AG09319 (cell line): ENCODE measurements around the gene MRPL45.
A peak's percentile ranks its signal among the peaks of the same experiment; 100 is the strongest.

ENCODE experiments used
- DNase-seq: peaks from one replicate; pipeline ENCODE4 v3.0.0-alpha.2; 2010; ENCODE audit warnings: low read depth; ENCODE audit errors: extremely low read depth
- TF ChIP-seq, protein P1 (sequence below): IDR thresholded peaks from 2 replicates; pipeline ENCODE4 v1.5.1; 2011; ENCODE audit warnings: low read depth, mild to moderate bottlenecking, inconsistent platforms, low read length, moderate library complexity

MRPL45 gene

GRCh38 chr17:38330941-38331411 is 34.0 kb downstream of the MRPL45 start:
- no peak for DNase-seq
- TF ChIP-seq, protein P1, sequence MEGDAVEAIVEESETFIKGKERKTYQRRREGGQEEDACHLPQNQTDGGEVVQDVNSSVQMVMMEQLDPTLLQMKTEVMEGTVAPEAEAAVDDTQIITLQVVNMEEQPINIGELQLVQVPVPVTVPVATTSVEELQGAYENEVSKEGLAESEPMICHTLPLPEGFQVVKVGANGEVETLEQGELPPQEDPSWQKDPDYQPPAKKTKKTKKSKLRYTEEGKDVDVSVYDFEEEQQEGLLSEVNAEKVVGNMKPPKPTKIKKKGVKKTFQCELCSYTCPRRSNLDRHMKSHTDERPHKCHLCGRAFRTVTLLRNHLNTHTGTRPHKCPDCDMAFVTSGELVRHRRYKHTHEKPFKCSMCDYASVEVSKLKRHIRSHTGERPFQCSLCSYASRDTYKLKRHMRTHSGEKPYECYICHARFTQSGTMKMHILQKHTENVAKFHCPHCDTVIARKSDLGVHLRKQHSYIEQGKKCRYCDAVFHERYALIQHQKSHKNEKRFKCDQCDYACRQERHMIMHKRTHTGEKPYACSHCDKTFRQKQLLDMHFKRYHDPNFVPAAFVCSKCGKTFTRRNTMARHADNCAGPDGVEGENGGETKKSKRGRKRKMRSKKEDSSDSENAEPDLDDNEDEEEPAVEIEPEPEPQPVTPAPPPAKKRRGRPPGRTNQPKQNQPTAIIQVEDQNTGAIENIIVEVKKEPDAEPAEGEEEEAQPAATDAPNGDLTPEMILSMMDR = no peak

DNA sequence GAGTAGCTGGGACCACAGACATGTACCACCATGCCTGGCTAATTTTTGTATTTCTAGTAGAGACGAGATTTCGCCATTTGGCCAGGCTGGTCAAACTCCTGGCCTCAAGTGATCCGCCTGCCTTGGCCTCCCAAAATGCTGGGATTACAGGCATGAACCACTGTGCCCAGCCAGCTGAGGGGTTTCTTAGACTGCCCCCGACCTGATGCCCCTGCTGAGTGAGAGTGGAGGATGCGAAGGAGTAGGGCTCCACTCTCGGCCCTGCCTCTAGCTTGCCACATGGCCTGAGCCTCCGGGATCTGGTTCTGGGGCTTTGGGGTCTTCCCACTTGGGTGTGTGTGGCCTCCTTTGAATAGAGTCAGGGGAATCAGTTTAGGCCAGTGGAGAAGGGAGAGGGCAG is 35.8 kb downstream of the MRPL45 start:
- TF ChIP-seq, protein P1 = no peak
- no peak for DNase-seq

DNA sequence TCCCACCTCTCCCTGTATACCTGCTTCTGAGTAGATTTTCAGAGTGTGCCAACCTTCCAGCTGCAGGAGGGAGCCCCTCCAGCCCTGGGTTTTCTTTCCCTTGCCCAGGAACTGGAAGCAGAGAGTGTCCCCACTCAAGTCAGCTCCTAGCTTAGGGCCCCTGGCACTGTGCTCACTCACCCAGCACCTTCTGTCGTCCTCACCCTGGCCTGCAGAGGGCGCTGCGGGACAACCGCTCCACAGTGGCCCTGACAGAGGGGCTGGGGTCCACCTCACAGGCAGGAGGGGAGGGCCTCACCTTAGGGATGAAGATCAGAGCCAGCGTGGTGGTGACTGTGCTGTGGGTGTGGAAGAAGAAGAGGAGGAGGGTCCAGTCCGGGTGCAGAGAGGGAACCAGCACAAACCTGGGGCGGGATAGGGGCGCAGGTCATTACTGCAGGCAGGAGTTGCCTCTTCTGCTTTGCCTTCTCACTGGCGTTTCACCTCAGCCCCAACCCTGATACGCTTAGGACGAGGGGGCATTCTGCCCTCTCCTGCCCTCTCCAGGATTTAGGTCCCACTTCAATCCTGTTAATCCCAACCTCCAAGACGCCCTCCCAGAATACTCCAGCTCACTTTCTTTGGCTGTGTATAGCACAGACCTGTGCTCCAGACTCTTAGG is 36.8 kb downstream of the MRPL45 start:
- DNase-seq = no peak
- TF ChIP-seq, protein P1 = peak; percentile 56

DNA sequence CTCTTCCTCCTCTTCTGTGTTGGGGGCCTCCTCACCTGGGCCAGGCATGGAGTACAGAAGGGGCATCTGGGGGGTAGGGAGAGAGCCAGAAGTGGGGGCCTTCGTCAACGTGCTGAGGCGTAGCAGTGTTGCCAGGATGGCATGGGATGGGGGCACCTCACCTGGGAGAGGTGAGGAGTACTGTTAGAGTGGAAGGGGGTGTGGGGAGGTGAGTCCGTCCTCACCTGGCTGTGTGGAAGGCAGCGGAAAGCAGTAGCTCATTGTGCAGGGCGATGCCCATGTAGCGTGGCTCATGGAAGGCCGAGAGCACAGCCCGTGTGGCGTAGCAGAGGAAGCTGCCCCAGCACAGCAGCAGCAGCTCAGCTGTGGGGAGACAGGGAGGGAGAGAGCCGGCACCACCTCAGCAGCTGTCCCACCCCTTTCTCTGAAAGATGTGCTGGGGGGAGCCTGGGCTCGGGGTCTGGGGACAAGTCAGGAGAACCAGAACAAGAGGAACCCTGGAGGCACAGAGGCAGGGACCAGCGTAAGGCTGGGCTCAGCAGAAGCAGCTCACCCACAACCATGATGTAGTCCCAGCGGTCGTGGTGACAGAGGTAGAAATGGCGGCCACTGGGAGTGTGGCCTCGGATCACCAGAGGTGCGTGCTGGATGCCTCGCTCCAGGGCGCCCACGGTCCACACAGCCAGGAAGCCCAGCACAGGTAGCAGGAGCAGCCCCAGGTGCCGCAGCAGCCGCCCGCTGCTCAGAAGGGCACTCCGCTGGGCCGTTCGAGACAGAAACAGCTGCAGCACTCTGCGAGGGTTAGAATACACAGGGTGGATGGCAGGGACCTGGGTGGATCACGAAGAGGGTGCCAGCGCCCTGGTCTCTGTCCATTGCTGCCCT is 37.8 kb downstream of the MRPL45 start:
- TF ChIP-seq, protein P1 = no peak
- no peak for DNase-seq

DNA sequence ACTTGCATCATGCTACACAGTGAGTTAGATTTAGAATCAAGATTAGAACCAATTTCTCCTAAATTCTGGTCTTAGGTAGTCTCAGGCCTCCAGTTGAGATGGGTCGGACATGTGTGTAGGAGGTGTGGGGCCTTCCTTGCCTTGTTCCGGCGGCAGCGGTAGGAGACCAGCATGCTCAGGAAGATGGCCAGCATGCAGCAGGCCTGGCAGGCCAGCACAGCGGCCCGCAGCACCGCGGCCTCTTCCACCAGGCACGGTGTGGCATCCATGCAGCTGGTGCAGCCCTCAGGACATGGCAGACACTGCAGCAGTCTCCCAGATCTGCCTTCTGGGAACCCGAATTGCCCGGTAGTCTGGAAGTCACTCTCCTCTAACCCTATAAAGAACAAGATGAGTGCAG is 39.9 kb downstream of the MRPL45 start:
- TF ChIP-seq, protein P1 = no peak
- no peak for DNase-seq

GRCh38 chr17:38338053-38338452 is 41.1 kb downstream of the MRPL45 start:
- TF ChIP-seq, protein P1 = no peak
- DNase-seq = no peak

DNA sequence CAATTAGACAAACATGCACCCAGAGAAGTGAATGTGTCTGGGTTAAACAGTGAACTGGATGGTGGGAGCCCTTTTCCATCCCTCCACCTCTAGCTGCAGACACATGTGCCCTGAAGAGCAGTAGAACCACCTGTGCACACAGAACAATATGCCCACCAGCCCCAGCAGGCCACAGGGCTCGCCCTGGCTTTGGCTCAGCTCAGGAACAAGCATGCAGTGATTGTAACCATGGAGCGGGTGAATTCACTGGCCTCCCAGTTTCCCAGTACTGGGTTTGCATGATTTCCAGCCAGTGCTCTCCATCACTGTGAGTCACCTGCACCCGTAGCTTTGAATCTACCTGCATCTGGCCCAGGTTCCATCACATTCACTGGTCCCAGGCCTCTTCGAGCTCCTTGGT is 41.6 kb downstream of the MRPL45 start:
- TF ChIP-seq, protein P1 = no peak
- no peak for DNase-seq
